HepG2 (cell line): Measurements from ENCODE around the gene MARCHF9. TPM values are rescaled to one million over a fixed set of nuclear protein-coding genes. Genes with fewer than 3 reads are reported as not detected.

ENCODE experiments used
- ATAC-seq: fragments of 200-7000 bp; cut with Tn5 transposase; 3 replicates; pipeline ENCODE4 v1.9.1; 2020; ENCODE audit warnings: mild to moderate bottlenecking, moderate library complexity
- BruUV-seq: library from RNA; stranded (reverse); fragments of 400-500 nt; replicated peaks from 2 replicates; lab custom pipeline; 2021; lab: Mats Ljungman, UMichigan
- CTCF ChIA-PET: fragments of 300-600 bp; formaldehyde crosslinking; extraction: SDS; loops from one replicate; lab custom pipeline; 2021; ENCODE audit warnings: low total read pairs, inconsistent platforms, low intra/inter-chr PET ratio; lab: Yijun Ruan, JAX
- POLR2A ChIA-PET: fragments of 350-600 bp; sonication (Branson Sonifier 250); formaldehyde crosslinking; loops from one replicate; lab custom pipeline; 2020; ENCODE audit warnings: antibody characterized with exemption, inconsistent platforms; lab: Yijun Ruan, JAX
- DNase-seq: peaks from one replicate; pipeline ENCODE4 v3.0.0-alpha.2; 2015; ENCODE audit warnings: low spot score
- FAIRE-seq: peaks from 3 replicates; lab custom pipeline; 2011; peaks lifted over from hg19 to GRCh38; lab: Jason Lieb, UNC
- H2AFZ ChIP-seq: one replicate; pipeline ENCODE4 v1.6.1; 2011; ENCODE audit warnings: low read length, inconsistent platforms
- H3K27ac ChIP-seq: fragments of 300-600 bp; 3 replicates; pipeline ENCODE4 v1.8.0; 2011; ENCODE audit warnings: mixed run types, mild to moderate bottlenecking, mixed read lengths, low read length, inconsistent platforms; ENCODE audit not compliant: insufficient read depth; ENCODE audit errors: extremely low read length
- H3K27me3 ChIP-seq, 2 experiments: fragments of 200-600 bp in 1 of 2; 2 replicates in 1 of 2; 3 replicates in 1 of 2; pipeline versions ENCODE4 v1.6.0 to v1.8.0; 2011; ENCODE audit warnings: low read length in 2 of 2, mild to moderate bottlenecking in 2 of 2, moderate library complexity in 2 of 2, inconsistent platforms in 1 of 2; ENCODE audit not compliant: insufficient read depth in 2 of 2, control insufficient read depth in 1 of 2
- H3K36me3 ChIP-seq, 2 experiments: fragments of 200-600 bp in 1 of 2; replicated peaks in 1 of 2; 2 replicates in 1 of 2; 3 replicates in 1 of 2; pipeline versions ENCODE4 v1.5.1 to v1.8.0; 2011; ENCODE audit warnings: low read length in 2 of 2, inconsistent platforms in 1 of 2; ENCODE audit not compliant: insufficient read depth in 2 of 2, control insufficient read depth in 1 of 2
- H3K4me1 ChIP-seq: 2 replicates; pipeline ENCODE4 v1.5.1; 2012; ENCODE audit warnings: low read length, inconsistent platforms; ENCODE audit not compliant: insufficient read depth
- H3K4me2 ChIP-seq: 2 replicates; pipeline ENCODE4 v1.6.0; 2011; ENCODE audit warnings: low read depth, low read length, inconsistent platforms
- H3K4me3 ChIP-seq, 3 experiments: fragments of 200-600 bp in 1 of 3; sonication (generic), shearing (Covaris generic) in 1 of 3; replicated peaks in 1 of 3; 2 replicates each; pipeline ENCODE4 v1.5.1; 2011 to 2016; ENCODE audit warnings: low read length in 3 of 3, inconsistent platforms in 2 of 3, low read depth in 2 of 3, mild to moderate bottlenecking in 2 of 3, control low read depth in 1 of 3, mixed read lengths in 1 of 3; ENCODE audit not compliant: insufficient read depth in 1 of 3
- H3K79me2 ChIP-seq: one replicate; pipeline ENCODE4 v1.6.1; 2011; ENCODE audit warnings: low read length, inconsistent platforms; ENCODE audit not compliant: insufficient read depth
- H3K9ac ChIP-seq: 2 replicates; pipeline ENCODE4 v1.6.0; 2011; ENCODE audit warnings: mild to moderate bottlenecking, low read depth, low read length, inconsistent platforms; ENCODE audit not compliant: insufficient read depth
- H3K9me3 ChIP-seq: 2 replicates; pipeline ENCODE4 v1.5.1; 2012; ENCODE audit warnings: mild to moderate bottlenecking, low read length
- H4K20me1 ChIP-seq: 2 replicates; pipeline ENCODE4 v1.6.0; 2011; ENCODE audit warnings: inconsistent platforms, mild to moderate bottlenecking, low read length, moderate library complexity; ENCODE audit not compliant: insufficient read depth
- CHD2 ChIP-seq: IDR thresholded peaks from 2 replicates; pipeline ENCODE4 v1.6.1; 2011; ENCODE audit warnings: low read depth, low read length, improper control_type of control experiment
- EZH2 ChIP-seq: conservative IDR thresholded peaks from 2 replicates; pipeline ENCODE4 v1.6.1; 2012; ENCODE audit warnings: mild to moderate bottlenecking, low read depth, low read length, moderate library complexity
- HNF4A ChIP-seq: sonication (generic); formaldehyde crosslinking; IDR thresholded peaks from 2 replicates; pipeline ENCODE4 v1.4.0; 2020; ENCODE audit warnings: missing genetic modification reagents
- NFE2L2 ChIP-seq: fragments of 150-350 bp; IDR thresholded peaks from 2 replicates; pipeline ENCODE4 v1.6.1; 2014; ENCODE audit warnings: low read length
- ZBTB8A ChIP-seq: sonication (generic); formaldehyde crosslinking; IDR thresholded peaks from 2 replicates; pipeline ENCODE4 v1.4.0; 2020; ENCODE audit warnings: mild to moderate bottlenecking, low read depth, missing genetic modification reagents, borderline replicate concordance
- ZFP36 ChIP-seq: fragments of 150-350 bp; IDR thresholded peaks from 2 replicates; pipeline ENCODE4 v1.6.1; 2018; ENCODE audit warnings: borderline replicate concordance, low read length, low read depth; ENCODE audit not compliant: partially characterized antibody
- ZMYM3 ChIP-seq: sonication (generic); formaldehyde crosslinking; IDR thresholded peaks from 2 replicates; pipeline ENCODE4 v1.5.1; 2020; ENCODE audit warnings: mild to moderate bottlenecking, missing genetic modification reagents
- ZNF772 ChIP-seq: sonication (generic); formaldehyde crosslinking; IDR thresholded peaks from 2 replicates; pipeline ENCODE4 v1.5.0; 2020; ENCODE audit warnings: mild to moderate bottlenecking, missing genetic modification reagents
- WGBS: methylation state at CpG from one replicate; pipeline ENCODE4 v1.1.6; 2017; ENCODE audit warnings: low lambda C conversion rate; 5-methylcytosine and 5-hydroxymethylcytosine counted together
- in situ Hi-C: cut with HindIII; loops from 2 replicates; pipeline ENCODE4 v1.10.0; 2017; ENCODE audit warnings: low pct_unique_long_range_greater_than_20kb; ENCODE audit not compliant: extremely low pct_ligation_motif_present
- intact Hi-C: fragments of 100-400 bp; cut with micrococcal nuclease; formaldehyde crosslinking; loops from one replicate; pipeline ENCODE4 v1.10.0; 2022; ENCODE audit not compliant: unreplicated experiment
- polyA plus RNA-seq, 8 experiments: library from polyadenylated mRNA; depleted of rRNA in 3 of 8; stranded (reverse) in 7 of 8; unstranded in 1 of 8; fragments of >200 nt; fragmentation: Illumina TruSeq in 4 of 8; extraction: Trizol in 4 of 8; gene quantifications; 2 replicates each; pipeline versions ENCODE4 v1.2.1 to v1.2.3, GENCODE V29; 2011 to 2016; ENCODE audit warnings: low read depth in 4 of 8, missing spikeins in 1 of 8, mixed read lengths in 1 of 8; ENCODE audit not compliant: insufficient read depth in 1 of 8
- total RNA-seq, 5 experiments: library from RNA; depleted of rRNA; stranded (reverse); fragments of >200 nt; fragmentation: Illumina TruSeq; extraction: Trizol; gene quantifications; 2 replicates each; pipeline ENCODE4 v1.2.3, GENCODE V29; 2016; ENCODE audit warnings: low read depth in 1 of 5
- TF ChIP-seq, protein P1 (sequence below): sonication (generic); formaldehyde crosslinking; IDR thresholded peaks from 2 replicates; pipeline ENCODE4 v1.5.1; 2020; ENCODE audit warnings: mild to moderate bottlenecking, moderate library complexity, missing genetic modification reagents

Gene MARCHF9
- total and polyA plus RNA-seq, 2 of the 13 experiments (the other 11 are each of a cell fraction or from before 2014, with no cell fraction given): 5.7 to 9.6 TPM

DNA sequence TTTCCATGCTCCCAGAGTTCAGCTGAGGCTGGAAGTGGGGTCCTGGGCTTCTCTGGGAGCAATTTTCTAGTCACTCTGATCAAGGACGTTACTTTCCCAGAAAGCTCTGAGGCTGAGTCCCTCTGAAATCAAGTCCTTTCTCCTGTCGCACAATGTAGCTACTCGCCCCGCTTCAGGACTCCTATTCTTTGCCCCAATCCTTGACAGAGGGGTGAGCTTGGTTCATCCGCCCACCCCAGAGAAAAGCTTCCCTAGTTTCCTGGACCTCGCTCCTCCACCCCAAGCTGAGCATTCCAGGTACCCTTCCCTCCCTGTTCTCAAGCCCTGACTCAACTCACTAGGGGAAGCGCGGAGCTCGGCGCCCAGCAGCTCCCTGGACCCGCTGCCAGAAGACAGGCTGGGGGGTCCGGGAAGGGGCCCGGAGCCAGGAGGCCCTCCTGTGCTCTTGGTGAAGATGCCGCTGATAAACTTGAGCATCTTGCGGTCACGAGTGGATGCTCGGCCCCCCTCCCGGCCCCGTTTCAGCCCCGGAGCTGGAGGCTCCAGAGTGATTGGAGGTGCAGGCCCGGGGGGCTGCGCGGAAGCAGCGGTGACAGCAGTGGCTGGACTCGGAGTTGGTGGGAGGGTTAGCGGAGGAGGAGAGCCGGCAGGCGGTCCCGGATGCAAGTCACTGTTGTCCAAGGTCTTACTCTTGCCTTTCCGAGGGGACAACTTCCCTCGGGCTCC, 18.0 kb upstream of the MARCHF9 start:
- peaks cover 48% of the 10 kb centered on the region for H3K4me1 ChIP-seq
- ATAC-seq: peak; percentile 4; the same call in 2 of the 3 replicates
- POLR2A ChIA-PET: interaction anchor here (1.2 to 3.3 kb wide), 2 partner anchors 8 to 11 kb away, joined by 5 to 29 read pairs; partner anchors contain the start of gene TSPAN31
- in situ Hi-C loops: no loop called here
- no peak for FAIRE-seq
- no peak overlapping the region for H3K27ac ChIP-seq
- no peak overlapping the region for H3K9ac ChIP-seq
- intact Hi-C loops: loop anchor here (5.0 kb wide), 2 partner anchors 45 to 155 kb away; partner anchors contain the start of gene OS9
- TF ChIP-seq CHD2 (no peak), ZFP36 (peak; percentile 69), EZH2 (peak; percentile 82; the same call in 1 of the 2 replicates), HNF4A (CRISPR knock-in tag) (no peak), ZMYM3 (CRISPR knock-in tag) (peak; percentile 81), ZBTB8A (no peak), ZNF772 (CRISPR knock-in tag) (0 out of 2 replicates have a peak, but pooled peaks have one; percentile 7), NFE2L2 (no peak)
- TF ChIP-seq, protein P1, sequence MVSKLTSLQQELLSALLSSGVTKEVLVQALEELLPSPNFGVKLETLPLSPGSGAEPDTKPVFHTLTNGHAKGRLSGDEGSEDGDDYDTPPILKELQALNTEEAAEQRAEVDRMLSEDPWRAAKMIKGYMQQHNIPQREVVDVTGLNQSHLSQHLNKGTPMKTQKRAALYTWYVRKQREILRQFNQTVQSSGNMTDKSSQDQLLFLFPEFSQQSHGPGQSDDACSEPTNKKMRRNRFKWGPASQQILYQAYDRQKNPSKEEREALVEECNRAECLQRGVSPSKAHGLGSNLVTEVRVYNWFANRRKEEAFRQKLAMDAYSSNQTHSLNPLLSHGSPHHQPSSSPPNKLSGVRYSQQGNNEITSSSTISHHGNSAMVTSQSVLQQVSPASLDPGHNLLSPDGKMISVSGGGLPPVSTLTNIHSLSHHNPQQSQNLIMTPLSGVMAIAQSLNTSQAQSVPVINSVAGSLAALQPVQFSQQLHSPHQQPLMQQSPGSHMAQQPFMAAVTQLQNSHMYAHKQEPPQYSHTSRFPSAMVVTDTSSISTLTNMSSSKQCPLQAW: 0 out of 2 replicates have a peak, but pooled peaks have one; percentile 21
- TF ChIP-seq, all 625 proteins: peak for 5
- Histone ChIP-seq H3K4me2 (peak overlapping the region; percentile 94), H3K27me3 (peaks cover 12 to 59% of the 10 kb centered on the region in 2 experiments; a peak in 4 of 5 replicates), H3K36me3 (no peaks in the 10 kb centered on the region), H4K20me1 (no peaks in the 10 kb centered on the region), H3K79me2 (no peaks in the 10 kb centered on the region), H3K4me3 (peak overlapping the region; percentile 48 to 73 (median 59); a peak in 5 of 6 replicates), H2AFZ (no peak overlapping the region), H3K9me3 (no peaks in the 10 kb centered on the region)
- CTCF ChIA-PET: no interaction called here
- DNase-seq: no peak
- BruUV-seq: no TSS peak
- WGBS: 26% methylated on average over 11 of the region's 31 CpGs
